Large intestine (tissue), 3 donors: ENCODE measurements around the gene HIPK1. TPM values are rescaled to one million over a fixed set of nuclear protein-coding genes. Genes with fewer than 3 reads are reported as not detected.
"Not testable (repeated sequence)": the region's sequence is repeated elsewhere in the genome, so short reads cannot be mapped to it uniquely, and the experiment has no call there.

Experiments
- DNase-seq, 2 donors: peaks; one replicate each; pipeline versions ENCODE4 v3.0.0 to v3.0.0-alpha.2; 2013
- H3K27ac ChIP-seq: one replicate; pipeline ENCODE4 v1.5.1; 2013; ENCODE audit warnings: low read length
- H3K27me3 ChIP-seq: 2 replicates; pipeline ENCODE4 v1.6.1; 2013; ENCODE audit warnings: low read length; ENCODE audit not compliant: control insufficient read depth, insufficient read depth
- H3K36me3 ChIP-seq: 2 replicates; pipeline ENCODE4 v1.6.1; 2013; ENCODE audit warnings: low read length; ENCODE audit not compliant: control insufficient read depth, insufficient read depth
- H3K4me1 ChIP-seq: one replicate; pipeline ENCODE4 v1.6.1; 2013; ENCODE audit warnings: low read length; ENCODE audit not compliant: control insufficient read depth, insufficient read depth
- H3K4me3 ChIP-seq: one replicate; pipeline ENCODE4 v1.5.1; 2013; ENCODE audit warnings: low read length
- H3K9me3 ChIP-seq: one replicate; pipeline ENCODE4 v1.6.1; 2013; ENCODE audit warnings: mild to moderate bottlenecking, low read depth, low read length, moderate library complexity; ENCODE audit not compliant: control insufficient read depth
- WGBS: methylation state at CpG from one replicate; pipeline ENCODE4 v1.1.5; 2013; ENCODE audit warnings: low lambda C conversion rate; ENCODE audit not compliant: insufficient coverage; 5-methylcytosine and 5-hydroxymethylcytosine counted together
- polyA plus RNA-seq: library from polyadenylated mRNA; unstranded; fragments of 120-200 nt; gene quantifications from one replicate; pipeline ENCODE4 v1.2.1, GENCODE V29; 2013

Gene HIPK1
- polyA plus RNA-seq, 1 donor: 31.5 TPM

DNA sequence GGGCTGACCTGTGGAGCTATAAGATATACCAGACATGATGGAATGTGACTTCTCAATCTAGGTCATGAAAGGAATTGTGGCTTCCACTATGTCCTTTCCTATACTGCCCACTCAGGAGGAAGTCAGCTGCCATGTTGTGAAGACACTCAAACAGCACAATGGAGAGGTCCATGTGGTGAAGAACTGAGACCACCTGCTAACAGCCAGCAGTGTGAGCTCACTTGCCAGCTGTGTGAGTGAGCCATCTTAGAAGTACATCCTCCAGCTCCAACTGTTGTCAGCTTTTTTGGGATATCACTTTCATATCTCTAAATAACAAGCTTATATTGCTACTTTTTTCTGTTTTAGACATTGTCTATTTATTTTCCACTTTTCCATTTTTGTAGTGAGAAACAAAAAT, 79.9 kb downstream of the HIPK1 start:
- Histone ChIP-seq H3K4me1 (no peaks in the 10 kb centered on the region), H3K36me3 (no peaks in the 10 kb centered on the region), H3K4me3 (no peak overlapping the region), H3K27ac (no peak overlapping the region), H3K27me3 (no peaks in the 10 kb centered on the region), H3K9me3 (no peaks in the 10 kb centered on the region)
- no peak for DNase-seq

DNA sequence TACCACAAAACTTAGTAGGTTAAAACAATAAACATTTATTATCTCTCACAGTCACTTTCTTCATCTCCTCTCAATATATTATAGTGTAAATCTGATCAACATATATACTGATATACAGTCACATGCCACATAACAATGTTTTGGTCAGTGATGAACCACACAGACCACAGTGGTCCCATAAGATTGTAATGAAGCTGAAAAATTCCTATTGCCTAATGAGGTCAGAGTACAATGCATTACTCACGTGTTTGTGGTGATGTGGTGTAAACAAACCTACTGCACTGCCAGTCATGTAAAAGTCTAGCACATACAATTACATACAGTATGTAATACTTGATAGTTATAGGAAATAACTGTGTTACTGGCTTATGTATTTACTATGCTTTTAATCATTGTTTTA, 80.3 kb downstream of the HIPK1 start:
- WGBS: no CpG with 5 or more reads among the region's 1 CpG
- H3K4me1 ChIP-seq: no peaks in the 10 kb centered on the region
- no peaks in the 10 kb centered on the region for H3K36me3 ChIP-seq
- DNase-seq: peak; percentile 20 to 53
- no peak overlapping the region for H3K27ac ChIP-seq
- H3K4me3 ChIP-seq: no peak overlapping the region
- no peaks in the 10 kb centered on the region for H3K9me3 ChIP-seq
- no peaks in the 10 kb centered on the region for H3K27me3 ChIP-seq

DNA sequence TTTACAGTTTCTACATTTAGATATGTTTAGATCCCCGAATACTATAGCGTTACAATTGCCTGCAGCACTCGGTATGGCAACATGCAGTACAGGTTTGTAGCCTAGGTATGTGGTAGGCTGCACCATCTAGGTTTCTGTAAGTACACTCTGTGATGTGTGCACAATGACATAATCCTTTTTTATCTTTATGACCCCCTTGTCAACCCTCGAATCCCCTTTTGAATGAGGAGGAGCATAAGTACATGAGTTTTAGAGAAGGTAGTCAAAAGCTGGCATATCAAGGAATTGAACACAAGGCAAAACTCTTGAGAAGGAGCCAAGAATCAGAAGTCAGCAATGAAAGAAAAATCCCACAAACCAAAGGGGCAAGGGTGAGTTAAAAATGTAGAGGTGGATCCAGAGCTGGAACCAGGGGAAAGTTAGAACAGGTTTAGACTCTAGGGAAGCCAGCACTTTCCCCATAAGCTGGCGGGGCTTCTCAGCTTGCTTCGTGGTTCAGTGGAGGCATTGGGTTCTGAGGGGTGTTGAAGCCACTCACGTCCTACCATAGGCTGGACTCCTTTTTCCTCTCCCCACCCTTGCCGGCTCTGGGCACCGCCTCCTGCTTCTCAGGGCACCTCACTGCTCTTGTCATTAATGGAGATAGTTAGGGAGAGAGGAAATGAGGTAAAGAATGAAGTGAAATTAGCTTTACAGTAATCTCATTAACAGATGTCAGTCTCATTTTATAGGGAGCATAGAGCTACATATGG, 81.5 kb downstream of the HIPK1 start:
- Histone ChIP-seq H3K27ac (no peak overlapping the region), H3K4me1 (no peaks in the 10 kb centered on the region), H3K9me3 (no peaks in the 10 kb centered on the region), H3K27me3 (no peaks in the 10 kb centered on the region), H3K36me3 (no peaks in the 10 kb centered on the region), H3K4me3 (no peak overlapping the region)
- no CpG with 5 or more reads among the region's 9 CpGs for WGBS
- peak in 1 of 2 donors; percentile 28 for DNase-seq

DNA sequence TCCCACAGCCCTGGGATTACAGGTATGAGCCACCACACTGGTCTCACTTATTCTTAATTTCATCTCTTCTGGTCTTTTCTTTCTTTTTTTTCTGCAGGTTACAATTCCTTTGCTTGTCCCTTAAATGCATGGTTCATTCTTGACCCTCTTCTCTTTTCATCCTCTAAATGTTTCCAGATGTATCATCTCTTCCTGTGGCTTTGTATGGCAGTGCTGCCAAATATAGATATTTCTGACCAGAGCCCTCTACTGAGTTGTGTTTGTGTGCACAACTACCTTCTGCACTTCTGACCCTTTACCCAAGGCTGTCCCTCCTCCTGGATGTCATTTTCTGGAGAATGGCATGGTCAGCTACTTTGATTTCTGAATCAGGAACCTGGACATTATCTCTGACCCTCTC, 82.7 kb downstream of the HIPK1 start:
- Histone ChIP-seq H3K27ac (no peak overlapping the region), H3K4me3 (no peak overlapping the region), H3K9me3 (no peaks in the 10 kb centered on the region)

DNA sequence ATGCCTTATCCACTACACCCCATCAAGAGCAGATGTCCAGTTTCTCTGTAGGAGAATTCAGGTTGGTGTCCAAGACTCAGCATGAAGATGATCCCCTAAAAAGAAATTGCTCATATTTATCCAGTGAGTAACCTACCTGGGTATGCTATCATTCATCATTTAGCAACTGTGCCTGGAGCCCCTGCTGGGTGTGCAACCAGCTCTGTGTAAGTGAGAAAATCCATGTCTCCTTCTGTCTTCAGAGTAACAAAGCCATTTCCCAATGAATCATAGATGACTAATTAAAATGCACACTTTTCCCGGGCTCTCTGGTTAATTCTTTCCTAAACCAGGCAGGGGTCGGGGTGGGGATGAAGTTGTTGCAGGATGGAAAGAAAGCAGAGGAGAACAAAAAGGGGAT, 86.0 kb downstream of the HIPK1 start:
- H3K9me3 ChIP-seq: no peaks in the 10 kb centered on the region
- 58% methylated on average over 2 of the region's 2 CpGs for WGBS
- no peak overlapping the region for H3K27ac ChIP-seq
- peaks cover 2% of the 10 kb centered on the region for H3K4me1 ChIP-seq
- no peak overlapping the region for H3K4me3 ChIP-seq
- H3K27me3 ChIP-seq: no peaks in the 10 kb centered on the region
- no peak for DNase-seq
- H3K36me3 ChIP-seq: no peaks in the 10 kb centered on the region

More for the DNA sequence above, 82.7 kb downstream of the HIPK1 start:
- H3K27me3 ChIP-seq: no peaks in the 10 kb centered on the region
- no peak for DNase-seq
- no peaks in the 10 kb centered on the region for H3K4me1 ChIP-seq
- H3K36me3 ChIP-seq: no peaks in the 10 kb centered on the region

DNA sequence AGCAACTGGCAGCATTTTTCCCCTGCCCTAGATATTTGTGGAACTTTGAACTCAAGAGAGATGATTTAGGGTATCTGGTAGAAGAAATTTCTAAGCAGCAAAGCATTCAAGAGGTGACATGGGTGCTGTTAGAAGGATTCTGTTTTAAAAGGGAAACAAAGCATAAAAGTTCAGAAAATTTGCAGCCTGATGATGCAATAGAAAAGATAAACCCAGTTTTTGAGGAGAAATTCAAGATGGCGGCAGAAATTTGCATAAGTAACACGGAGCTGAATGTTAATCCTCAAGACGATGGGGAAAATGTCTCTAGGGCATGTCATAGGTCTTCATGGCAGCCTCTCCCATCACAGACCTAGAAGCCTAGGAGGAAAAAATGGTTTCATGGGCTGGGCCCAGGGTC, 90.6 kb downstream of the HIPK1 start:
- not testable (repeated sequence) for H3K4me1 ChIP-seq, DNase-seq, H3K36me3 ChIP-seq, H3K27ac ChIP-seq, H3K27me3 ChIP-seq, H3K4me3 ChIP-seq, H3K9me3 ChIP-seq
- WGBS: 100% methylated on average over 2 of the region's 3 CpGs

DNA sequence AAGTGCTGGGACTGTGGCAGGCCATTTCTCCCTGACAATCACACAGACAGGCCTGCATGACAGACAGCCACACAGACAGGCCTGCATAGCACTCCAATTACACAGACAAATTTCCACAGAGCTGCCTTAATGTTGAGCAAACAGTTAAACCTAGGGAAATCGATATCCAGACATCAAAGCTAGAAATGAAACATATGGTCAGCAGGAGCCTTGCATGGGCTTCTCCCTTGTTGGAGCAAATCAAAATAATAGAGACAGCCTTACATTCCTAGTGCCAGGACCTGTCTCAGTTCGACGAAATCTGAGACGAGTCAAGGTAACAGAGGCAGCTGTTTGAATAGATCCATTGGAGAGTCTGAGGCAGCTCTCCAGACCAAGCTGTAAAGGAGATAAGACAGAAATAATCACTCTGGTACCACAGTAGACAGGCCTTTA, 92.6 kb downstream of the HIPK1 start:
- DNase-seq: no peak
- Histone ChIP-seq H3K36me3 (no peaks in the 10 kb centered on the region), H3K27ac (peak overlapping the region; percentile 36), H3K27me3 (no peaks in the 10 kb centered on the region), H3K9me3 (no peaks in the 10 kb centered on the region), H3K4me1 (peaks cover 10% of the 10 kb centered on the region), H3K4me3 (no peak overlapping the region)
- WGBS: no CpG with 5 or more reads among the region's 4 CpGs

DNA sequence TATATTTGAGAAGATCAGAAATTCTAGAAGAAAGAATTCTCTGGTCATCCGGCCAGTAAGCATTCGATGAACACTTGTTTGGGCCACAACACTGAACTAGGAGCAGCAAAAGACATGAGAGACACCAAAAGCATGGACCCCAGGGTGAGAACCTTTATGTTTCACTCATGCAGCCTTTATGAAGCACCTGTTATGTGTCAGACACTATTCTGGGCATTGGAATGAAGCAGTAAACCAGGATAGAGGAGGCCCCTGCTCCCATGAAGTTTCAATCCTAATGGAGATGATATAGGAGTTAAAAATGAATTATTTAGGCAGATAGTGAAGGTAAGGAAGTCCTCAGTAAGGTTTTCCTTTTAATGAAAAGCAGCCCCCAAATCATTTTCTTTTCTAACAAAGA, 93.8 kb downstream of the HIPK1 start:
- H3K36me3 ChIP-seq: no peaks in the 10 kb centered on the region
- no CpG with 5 or more reads among the region's 2 CpGs for whole genome bisulfite sequencing

DNA sequence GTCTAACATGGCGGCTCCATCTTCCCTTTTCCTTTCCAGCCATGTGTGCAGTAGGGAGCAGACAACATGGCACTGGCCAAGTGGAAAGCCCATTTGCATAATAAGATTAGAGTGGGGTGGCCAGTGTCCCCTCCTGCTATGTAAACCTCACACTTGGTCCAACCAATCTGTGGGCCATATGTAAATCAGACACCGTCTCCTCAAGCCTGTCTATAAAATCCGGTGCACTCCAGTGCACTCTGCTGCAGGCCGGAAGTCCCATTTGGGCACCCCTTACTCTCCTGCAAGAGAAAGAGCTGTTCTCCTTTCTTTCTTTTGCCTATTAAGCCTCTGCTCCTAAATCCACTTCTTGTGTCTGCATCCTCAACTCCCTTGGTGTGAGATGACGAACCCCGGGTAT, 94.3 kb downstream of the HIPK1 start:
- no peak overlapping the region for H3K4me3 ChIP-seq
- H3K9me3 ChIP-seq: no peaks in the 10 kb centered on the region
- no peak overlapping the region for H3K27ac ChIP-seq
- no peaks in the 10 kb centered on the region for H3K27me3 ChIP-seq
- peaks cover 10% of the 10 kb centered on the region for H3K4me1 ChIP-seq
- H3K36me3 ChIP-seq: no peaks in the 10 kb centered on the region
- WGBS: no CpG with 5 or more reads among the region's 6 CpGs
- DNase-seq: no peak

More for the DNA sequence above, 93.8 kb downstream of the HIPK1 start:
- no peaks in the 10 kb centered on the region for H3K9me3 ChIP-seq
- no peaks in the 10 kb centered on the region for H3K27me3 ChIP-seq
- H3K4me1 ChIP-seq: peaks cover 10% of the 10 kb centered on the region
- no peak for DNase-seq
- no peak overlapping the region for H3K27ac ChIP-seq
- no peak overlapping the region for H3K4me3 ChIP-seq

DNA sequence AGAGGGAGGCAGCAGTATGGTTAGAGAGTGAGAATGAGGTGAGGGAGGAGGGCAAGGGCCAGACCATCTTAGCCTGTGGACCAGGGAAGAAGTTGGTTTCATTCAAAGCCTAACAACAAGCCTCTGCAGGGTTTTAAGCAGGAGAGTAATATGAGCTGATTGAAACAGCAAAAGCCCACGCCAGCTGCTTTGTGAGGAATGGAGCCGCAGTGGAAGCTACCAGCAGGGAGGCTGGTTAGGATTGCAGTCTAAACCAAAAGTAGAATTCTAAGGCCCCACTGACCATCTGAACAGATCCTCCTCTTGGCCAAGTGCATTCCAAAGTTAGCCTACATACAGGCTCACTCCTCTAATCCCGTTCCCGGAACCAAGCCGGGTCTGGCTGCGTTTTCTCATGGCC, 94.9 kb downstream of the HIPK1 start:
- H3K36me3 ChIP-seq: no peaks in the 10 kb centered on the region
- H3K4me1 ChIP-seq: peaks cover 10% of the 10 kb centered on the region
- no CpG with 5 or more reads among the region's 6 CpGs for WGBS
- H3K27ac ChIP-seq: no peak overlapping the region
- no peak overlapping the region for H3K4me3 ChIP-seq
- H3K27me3 ChIP-seq: no peaks in the 10 kb centered on the region
- H3K9me3 ChIP-seq: no peaks in the 10 kb centered on the region
- DNase-seq: no peak
